Stimulated activated CD4-positive, alpha-beta T cell treated with anti-CD3 and anti-CD28 coated beads, Interleukin-2, amount 100 ng/mL, for 24 hours (primary cell): ENCODE measurements around the gene USP15.
A peak's percentile ranks its signal among the peaks of the same experiment; 100 is the strongest.
"Not testable (repeated sequence)": the region's sequence is repeated elsewhere in the genome, so short reads cannot be mapped to it uniquely, and the experiment has no call there.

ENCODE experiments used
- DNase-seq, 2 donors: peaks; one replicate each; pipeline ENCODE4 v3.0.0-alpha.2; 2020

The USP15 gene

DNA sequence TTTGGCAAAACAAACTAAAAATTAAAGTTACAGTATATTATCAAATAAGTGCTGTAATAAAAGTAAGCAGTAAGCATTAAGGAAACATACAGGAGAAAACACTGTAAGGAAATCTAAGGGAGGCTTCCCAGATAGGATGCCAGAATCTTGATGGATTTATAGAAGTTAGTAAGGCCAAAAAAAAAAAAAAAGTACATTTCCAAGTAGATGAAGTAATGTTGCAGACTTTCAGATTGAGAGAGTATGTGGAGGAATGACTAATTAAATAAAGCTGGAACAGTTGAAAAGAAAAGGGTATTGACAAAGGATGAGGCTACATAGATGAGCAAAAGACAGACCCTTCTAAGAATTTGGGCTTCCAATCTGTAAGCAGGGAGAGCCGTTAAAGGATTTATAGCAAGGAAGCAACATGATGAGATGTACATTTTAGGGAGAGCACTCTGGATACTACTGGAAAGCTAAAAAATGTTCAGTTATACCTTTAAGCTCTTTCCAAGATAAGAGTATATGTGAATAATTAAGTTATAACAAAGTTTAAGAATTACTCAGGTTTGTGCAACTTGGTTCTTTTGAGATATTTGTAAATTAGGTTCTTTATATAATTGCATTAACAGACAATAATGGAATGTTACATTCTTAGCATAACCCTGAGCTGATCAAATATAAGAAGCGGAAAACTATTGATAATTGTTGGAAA, 119.0 kb downstream of the USP15 start:
- DNase-seq = no peak

DNA sequence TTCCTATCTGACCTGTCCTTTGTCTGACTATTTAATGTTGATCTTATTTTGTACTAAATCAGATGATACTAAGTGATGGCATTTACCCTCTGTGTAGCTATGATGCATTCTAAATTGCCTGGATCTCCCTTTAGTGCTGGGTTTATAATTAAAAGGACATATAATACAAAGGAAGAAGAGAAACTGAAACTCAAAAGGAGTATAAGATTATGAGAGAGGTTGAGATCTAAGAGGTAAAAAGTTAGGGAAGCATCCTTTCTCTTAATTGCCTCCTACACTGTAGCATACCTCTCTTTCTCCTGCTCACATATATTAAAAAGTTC, 119.5 kb downstream of the USP15 start:
- DNase-seq = no peak

DNA sequence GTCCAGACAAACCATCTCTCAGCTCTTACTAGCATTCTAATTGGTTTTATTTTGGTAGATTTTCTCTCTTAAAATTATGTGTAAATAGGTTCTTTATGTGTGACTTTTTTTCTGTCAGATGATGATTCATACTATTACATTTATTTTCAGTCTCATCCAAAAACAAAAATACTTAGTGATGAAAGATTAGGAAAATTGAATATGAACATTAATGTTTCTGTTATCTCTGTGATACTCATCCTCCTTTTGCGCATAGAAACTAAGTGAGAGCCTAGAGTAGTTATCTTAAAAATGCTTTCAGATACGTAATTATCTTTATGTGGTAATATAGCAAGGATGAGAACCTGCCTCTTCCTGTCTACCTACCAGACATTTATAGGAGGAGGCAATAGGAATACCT, 122.3 kb downstream of the USP15 start:
- no peak for DNase-seq

GRCh38 chr12:62396750-62397149, 136.5 kb downstream of the USP15 start:
- DNase-seq = no peak

- no peak for DNase-seq
Observed at GRCh38 chr12:62400135-62400534, 139.9 kb downstream of the USP15 start.

- no peak for DNase-seq
Observed at GRCh38 chr12:62401631-62402030, 141.4 kb downstream of the USP15 start.

- DNase-seq = no peak
Observed at GRCh38 chr12:62403031-62403430, 142.8 kb downstream of the USP15 start.

GRCh38 chr12:62407587-62407986, 147.4 kb downstream of the USP15 start:
- no peak for DNase-seq

DNA sequence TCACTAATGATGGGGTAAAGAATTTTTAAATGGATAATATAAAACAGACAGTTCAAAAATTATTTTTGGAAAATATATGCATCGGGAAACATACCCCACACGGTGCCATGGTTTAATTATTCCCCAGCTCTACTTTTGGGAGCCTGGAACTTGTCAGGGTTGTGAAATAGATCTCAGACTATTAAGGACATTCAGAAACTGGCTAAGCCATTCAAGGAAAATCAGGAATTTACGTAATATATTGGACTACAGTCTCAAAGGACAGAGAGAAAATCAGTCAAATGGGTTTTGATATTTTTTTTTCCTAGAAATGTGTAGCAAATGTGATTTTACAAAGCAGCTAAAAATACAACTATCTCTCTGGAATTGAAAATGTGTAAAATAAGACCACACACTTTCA, 148.9 kb downstream of the USP15 start:
- DNase-seq = no peak

DNA sequence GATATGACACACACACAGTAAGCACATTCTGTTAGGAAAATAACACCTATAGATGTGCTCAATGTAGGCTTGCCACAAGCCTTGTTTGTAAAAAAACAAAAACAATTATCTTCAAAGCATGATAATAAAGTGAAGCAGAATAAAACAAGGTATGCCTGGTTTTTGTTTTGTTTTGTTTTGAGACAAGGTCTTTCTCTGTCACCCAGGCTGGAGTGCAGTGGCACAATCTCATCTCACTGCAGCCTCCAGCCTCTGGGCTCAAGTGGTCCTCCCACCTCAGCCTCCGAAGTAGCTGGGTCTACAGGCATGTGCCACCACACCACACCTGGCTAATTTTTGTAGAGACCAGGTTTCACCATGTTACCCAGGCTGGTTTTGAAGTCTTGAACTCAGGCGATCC, 154.0 kb downstream of the USP15 start:
- DNase-seq = no peak

DNA sequence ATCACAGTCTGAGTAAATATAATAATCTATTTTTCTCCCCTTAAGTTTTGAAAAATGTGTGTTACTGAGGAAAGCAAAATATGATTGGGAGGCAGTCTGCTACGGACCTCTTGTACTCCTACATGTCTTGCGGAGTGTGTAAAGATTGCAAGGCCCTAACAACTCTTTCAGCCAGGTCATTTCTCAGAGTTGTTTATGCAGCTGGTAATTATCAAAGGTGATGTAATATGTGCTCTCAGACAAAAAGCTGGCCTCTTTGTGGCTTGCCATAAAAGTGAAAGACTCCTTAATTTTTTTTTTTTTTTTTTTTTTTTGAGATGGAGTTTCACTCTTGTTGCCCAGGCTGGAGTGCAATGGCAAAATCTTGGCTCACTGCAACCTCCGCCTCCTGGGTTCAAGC, 165.9 kb downstream of the USP15 start:
- DNase-seq = no peak

GRCh38 chr12:62429457-62429856, 169.3 kb downstream of the USP15 start:
- no peak for DNase-seq

GRCh38 chr12:62434494-62435302, 174.5 kb downstream of the USP15 start:
- DNase-seq = no peak

DNA sequence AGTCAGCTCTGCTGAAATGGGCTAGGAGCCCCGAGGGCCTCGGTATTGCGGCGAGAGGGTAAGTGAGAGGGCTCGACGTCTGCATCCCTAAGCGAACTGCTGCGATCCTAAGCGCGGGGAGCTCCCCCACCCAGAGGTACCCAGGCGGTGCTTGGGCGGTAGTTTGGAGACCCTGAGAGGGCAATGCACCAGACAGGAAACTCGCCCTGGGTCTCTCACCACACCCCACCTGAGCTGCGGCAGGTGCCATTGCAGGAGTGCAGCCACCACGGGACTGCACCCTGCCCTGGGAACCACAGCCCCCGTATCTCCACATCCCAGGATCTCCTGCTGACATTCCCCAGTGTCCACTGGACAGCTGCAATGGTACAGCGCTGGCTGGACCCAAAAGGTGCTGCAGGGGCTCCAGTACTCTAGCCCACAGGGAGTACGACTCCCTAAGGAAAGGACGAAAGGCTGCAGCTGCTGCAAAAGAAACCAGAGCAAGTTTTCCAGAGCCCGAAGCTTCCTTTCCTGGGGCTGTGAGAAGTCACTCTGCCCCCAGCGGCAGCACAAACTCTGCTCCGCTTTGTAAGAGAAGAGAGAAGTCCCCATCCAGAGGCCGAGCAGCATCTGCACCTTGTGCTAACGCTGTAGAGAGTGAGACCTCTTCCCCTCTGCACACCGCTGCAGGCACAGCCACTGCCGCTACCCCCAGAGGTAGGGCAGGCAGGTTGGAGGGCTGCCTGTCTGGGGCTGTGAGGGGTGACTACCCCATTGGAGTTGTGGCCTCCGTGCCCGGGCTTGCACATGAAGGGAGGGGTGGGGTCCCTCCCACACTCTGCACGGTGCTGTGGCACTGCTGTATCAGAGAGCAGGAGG, 175.3 kb downstream of the USP15 start:
- peak; percentile 40 to 46 for DNase-seq

DNA sequence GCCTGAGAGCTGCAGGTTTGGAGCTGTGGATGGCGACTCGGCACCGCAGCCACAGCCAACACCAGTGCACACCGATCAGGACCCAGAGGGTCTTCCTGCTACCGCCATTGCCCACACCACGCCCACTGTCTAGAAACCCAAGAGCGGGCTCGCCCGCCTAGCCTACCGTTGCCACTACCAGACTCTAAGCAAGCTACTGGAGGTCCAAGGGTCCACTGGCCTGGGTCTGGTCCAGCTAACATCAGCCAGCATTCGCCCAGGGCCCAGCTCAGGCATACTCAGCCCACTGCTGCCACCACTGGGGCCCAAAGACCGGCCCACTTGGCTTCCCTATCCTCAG, 175.9 kb downstream of the USP15 start:
- DNase-seq = no peak

GRCh38 chr12:62438098-62438692, 178.0 kb downstream of the USP15 start:
- DNase-seq = peak; percentile 44 to 62

DNA sequence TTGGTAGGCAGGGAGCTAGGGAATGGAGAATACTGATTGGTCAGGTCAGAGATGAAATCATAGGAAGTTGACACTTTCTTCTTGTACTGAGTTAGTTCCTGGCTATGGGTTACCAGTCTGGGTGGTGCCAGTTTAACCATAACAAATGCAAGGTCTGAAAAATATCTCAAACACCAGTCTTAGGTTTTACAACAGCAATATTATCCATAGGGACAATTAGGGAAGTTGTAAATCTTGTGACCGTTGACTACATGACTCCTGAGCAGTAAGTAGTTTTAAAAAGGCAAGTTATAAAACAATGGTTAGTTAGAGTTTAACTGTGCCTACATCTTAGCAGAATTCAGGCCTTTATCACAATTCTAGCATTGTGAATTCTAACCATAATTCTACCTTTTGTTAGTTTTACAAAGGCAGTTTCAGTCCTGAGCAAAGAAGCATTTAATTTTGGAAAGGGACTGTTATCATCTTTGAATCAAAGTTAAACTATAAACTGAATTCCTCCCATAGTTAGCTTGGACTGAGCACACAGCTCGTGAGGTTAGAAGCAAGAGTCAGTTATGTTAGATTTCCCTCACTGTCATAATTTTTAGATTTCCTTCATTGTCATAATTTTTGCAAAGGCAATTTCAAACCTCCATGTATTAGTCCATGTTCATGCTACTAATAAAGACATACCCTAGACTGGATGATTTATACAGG, 186.7 kb downstream of the USP15 start:
- no peak for DNase-seq

- DNase-seq = no peak
Observed at GRCh38 chr12:62448436-62448835, 188.2 kb downstream of the USP15 start.

- not testable (repeated sequence) for DNase-seq
Observed at GRCh38 chr12:62455429-62455828, 195.2 kb downstream of the USP15 start.

- DNase-seq = no peak
Observed at GRCh38 chr12:62458626-62459025, 198.4 kb downstream of the USP15 start.

DNA sequence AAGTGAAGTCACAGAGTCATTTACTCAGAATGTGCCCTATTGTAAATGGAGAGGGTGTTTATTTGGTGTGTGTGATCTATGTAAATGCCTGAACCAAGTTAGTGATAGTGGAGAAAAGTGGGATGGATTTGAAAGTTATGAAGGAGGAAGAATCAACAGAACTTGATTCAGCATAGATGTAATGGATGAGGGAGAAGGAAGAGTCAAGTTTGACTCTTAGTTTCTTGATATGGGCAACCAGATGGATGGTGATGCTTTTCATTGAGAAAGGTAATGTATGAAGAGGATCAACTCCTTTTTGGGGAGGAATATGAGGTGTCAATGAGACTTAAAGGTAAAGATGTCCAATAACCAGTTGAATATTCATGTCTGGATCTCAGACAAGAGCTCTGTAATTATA, 199.8 kb downstream of the USP15 start:
- no peak for DNase-seq

DNA sequence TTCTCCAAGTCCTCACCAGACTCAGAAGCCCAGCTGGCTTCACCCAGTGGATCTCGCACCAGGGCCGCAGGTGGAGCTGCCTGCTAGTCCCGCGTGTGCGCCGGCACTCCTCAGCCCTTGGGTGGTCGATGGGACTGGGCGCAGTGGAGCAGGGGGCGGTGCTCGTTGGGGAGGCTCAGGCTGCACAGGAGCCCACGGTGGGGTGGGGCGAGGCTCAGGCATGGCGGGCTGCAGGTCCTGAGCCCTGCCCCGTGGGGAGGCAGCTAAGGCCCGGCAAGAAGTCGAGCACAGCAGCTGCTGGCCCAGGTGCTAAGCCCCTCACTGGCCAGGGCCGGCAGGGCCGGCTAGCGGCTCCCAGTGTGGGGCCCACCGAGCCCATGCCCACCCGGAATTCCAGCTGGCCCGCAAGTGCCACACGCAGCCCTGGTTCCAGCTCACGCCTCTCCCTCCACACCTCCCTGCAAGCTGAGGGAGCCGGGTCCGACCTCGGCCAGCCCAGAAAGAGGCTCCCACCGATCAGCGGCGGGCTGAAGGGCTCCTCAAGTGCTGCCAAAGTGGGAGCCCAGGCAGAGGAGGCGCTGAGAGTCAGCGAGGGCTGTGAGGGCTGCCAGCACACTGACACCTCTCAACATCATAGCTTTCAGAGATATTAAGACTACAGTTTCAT, 201.1 kb downstream of the USP15 start:
- DNase-seq = not testable (repeated sequence)
